Ishikawa (cell line): ENCODE data around the gene AGK.

Experiments used
- CEBPB ChIP-seq: IDR thresholded peaks from 2 replicates; pipeline ENCODE4 v1.6.1; 2012
- CREB1 ChIP-seq: IDR thresholded peaks from 2 replicates; pipeline ENCODE4 v1.6.1; 2012; ENCODE audit warnings: low read depth
- EP300 ChIP-seq: IDR thresholded peaks from 2 replicates; pipeline ENCODE4 v1.6.1; 2012; ENCODE audit warnings: borderline replicate concordance
- RAD21 ChIP-seq: IDR thresholded peaks from 2 replicates; pipeline ENCODE4 v1.6.1; 2012; ENCODE audit warnings: low read depth
- TAF1 ChIP-seq: IDR thresholded peaks from 2 replicates; pipeline ENCODE4 v1.6.1; 2012; ENCODE audit warnings: low read depth, mild to moderate bottlenecking
- YY1 ChIP-seq: IDR thresholded peaks from 2 replicates; pipeline ENCODE4 v1.6.1; 2012; ENCODE audit warnings: low read depth
- TF ChIP-seq, protein P1 (sequence below): IDR thresholded peaks from 2 replicates; pipeline ENCODE4 v1.6.1; 2012
- TF ChIP-seq, protein P2 (sequence below): IDR thresholded peaks from 2 replicates; pipeline ENCODE4 v1.6.1; 2012; ENCODE audit warnings: low read depth, mild to moderate bottlenecking

DNA sequence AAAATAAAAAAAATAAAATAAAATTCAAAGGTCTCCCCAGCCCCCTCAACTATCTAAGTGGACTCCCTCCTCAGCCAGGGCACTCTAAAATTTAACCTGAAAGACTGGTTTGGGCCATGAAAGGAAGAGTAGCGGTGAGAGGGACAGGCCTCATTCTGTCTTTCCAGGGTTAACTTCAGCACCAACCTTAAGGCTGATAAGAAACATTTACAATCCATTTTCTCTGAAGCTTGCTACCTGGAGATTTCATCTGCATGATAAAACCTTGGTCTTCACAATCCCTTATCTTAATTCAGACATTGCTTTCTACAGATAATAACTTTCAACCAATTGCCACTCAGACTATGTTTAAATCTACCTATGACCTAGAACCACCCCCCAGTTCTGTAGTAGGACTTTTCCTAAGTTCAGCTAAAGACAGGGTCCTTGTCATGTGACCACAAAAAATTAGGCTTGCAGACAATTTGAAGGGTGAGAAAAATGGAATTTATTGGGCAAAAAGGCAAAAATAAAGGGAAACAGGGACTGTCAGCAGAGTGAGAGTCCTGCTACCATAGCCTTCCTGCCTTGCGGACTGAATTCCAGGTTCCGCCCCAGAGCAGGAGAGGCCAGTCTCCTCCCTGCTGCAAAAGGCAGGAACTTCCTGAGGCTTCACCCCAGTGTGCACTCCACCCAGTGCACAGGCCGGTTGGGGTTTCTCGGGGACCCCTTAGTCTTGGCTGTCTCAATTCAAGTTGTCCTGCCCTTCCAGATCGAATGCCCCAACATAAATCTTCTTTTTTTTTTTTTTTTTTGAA, 26.0 kb downstream of the AGK start:
- TF ChIP-seq, protein P1, sequence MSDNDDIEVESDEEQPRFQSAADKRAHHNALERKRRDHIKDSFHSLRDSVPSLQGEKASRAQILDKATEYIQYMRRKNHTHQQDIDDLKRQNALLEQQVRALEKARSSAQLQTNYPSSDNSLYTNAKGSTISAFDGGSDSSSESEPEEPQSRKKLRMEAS = no peak
- no peak for TF ChIP-seq RAD21
- TF ChIP-seq YY1 = no peak
- no peak for TF ChIP-seq TAF1
- no peak for TF ChIP-seq CREB1
- TF ChIP-seq, protein P2, sequence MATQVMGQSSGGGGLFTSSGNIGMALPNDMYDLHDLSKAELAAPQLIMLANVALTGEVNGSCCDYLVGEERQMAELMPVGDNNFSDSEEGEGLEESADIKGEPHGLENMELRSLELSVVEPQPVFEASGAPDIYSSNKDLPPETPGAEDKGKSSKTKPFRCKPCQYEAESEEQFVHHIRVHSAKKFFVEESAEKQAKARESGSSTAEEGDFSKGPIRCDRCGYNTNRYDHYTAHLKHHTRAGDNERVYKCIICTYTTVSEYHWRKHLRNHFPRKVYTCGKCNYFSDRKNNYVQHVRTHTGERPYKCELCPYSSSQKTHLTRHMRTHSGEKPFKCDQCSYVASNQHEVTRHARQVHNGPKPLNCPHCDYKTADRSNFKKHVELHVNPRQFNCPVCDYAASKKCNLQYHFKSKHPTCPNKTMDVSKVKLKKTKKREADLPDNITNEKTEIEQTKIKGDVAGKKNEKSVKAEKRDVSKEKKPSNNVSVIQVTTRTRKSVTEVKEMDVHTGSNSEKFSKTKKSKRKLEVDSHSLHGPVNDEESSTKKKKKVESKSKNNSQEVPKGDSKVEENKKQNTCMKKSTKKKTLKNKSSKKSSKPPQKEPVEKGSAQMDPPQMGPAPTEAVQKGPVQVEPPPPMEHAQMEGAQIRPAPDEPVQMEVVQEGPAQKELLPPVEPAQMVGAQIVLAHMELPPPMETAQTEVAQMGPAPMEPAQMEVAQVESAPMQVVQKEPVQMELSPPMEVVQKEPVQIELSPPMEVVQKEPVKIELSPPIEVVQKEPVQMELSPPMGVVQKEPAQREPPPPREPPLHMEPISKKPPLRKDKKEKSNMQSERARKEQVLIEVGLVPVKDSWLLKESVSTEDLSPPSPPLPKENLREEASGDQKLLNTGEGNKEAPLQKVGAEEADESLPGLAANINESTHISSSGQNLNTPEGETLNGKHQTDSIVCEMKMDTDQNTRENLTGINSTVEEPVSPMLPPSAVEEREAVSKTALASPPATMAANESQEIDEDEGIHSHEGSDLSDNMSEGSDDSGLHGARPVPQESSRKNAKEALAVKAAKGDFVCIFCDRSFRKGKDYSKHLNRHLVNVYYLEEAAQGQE = no peak
- TF ChIP-seq EP300 = no peak
- TF ChIP-seq CEBPB = no peak
